Spleen (tissue), 3 donors: Measurements from ENCODE around the gene GRM1.

Experiments used
- POLR2A ChIP-seq, 3 donors: fragments of 450-650 bp; IDR thresholded peaks; one replicate each; pipeline ENCODE4 v1.5.1; 2017; ENCODE audit warnings: antibody characterized with exemption in 3 of 3, mild to moderate bottlenecking in 1 of 3
- POLR2AphosphoS5 ChIP-seq, 3 donors: sonication (generic); formaldehyde crosslinking; IDR thresholded peaks; one replicate each; pipeline ENCODE4 v1.5.1; 2017; ENCODE audit warnings: antibody characterized with exemption in 3 of 3

DNA sequence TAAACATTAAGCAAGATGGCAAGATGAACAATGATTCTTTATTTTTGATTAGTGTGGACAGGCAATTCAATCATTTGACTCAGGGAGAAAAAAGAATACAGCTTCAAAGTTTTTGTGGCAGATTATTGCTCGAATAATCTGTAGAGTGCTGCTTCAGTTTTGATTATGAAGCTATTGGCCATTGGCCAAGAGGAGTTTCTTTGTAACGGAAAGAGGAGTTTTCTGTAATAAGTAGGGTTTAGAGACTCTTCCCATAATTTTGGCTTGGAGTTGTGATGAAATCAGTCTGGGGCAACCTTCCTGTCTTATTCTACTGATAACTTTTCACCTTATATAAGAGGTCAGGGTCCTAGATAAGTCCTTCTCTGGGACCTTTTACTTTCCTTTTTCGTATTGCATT, 258.1 kb downstream of the GRM1 start:
- TF ChIP-seq POLR2AphosphoS5 (IDR thresholded peaks at IDR 0.05) (no peak), POLR2A (IDR thresholded peaks at IDR 0.05) (no peak)
